ENCODE results near the gene TRAPPC3. TPM values are rescaled to one million over a fixed set of nuclear protein-coding genes. Genes with fewer than 3 reads are reported as not detected.
A peak's percentile ranks its signal among the peaks of the same experiment; 100 is the strongest.

TRAPPC3 gene
- total RNA-seq, 1 experiment from 2014 or later, result 86.6 TPM

- no TSS peak for BruUV-seq (replicated peaks)
- no peaks in the 10 kb centered on the region for H3K9me3 ChIP-seq (ENCODE audit: low read depth, low read length, poor library complexity, severe bottlenecking)
- no peaks in the 10 kb centered on the region for H3K27me3 ChIP-seq (replicated peaks; ENCODE audit: insufficient read depth, low read depth, low read length, poor library complexity)
- ChIA-PET POLR2A (ENCODE audit: low non-redundant PET) (no interaction called here), CTCF (interaction anchor here (0.6 kb wide), 1 partner anchor 37 kb away, joined by 4 read pairs; no protein-coding TSS in a partner anchor)
- no peak for DNase-seq (ENCODE audit: low spot score)
- intact Hi-C loops (cut with micrococcal nuclease; ENCODE audit: unreplicated experiment), result no loop called here
- no peaks in the 10 kb centered on the region for H3K36me3 ChIP-seq (ENCODE audit: insufficient read depth, low read length, poor library complexity, severe bottlenecking)
- TF ChIP-seq CTCF (conservative IDR thresholded peaks at IDR 0.05; ENCODE audit: low read depth, low read length), result no peak
- no peak for TF ChIP-seq EZH2 (IDR thresholded peaks at IDR 0.05; ENCODE audit: borderline replicate concordance, low read depth, low read length, poor library complexity, severe bottlenecking)
- peak overlapping the region; percentile 80 for H3K27ac ChIP-seq (ENCODE audit: low read depth, low read length, poor library complexity, severe bottlenecking)
- H3K4me1 ChIP-seq (ENCODE audit: insufficient read depth, low read length, poor library complexity, severe bottlenecking), result peaks cover 52% of the 10 kb centered on the region
- no peak overlapping the region for H3K4me3 ChIP-seq (ENCODE audit: low read depth, low read length, poor library complexity, severe bottlenecking)
Measured at GRCh38 chr1:36153476-36153875, 4.2 kb upstream of the TRAPPC3 start.

GRCh38 chr1:36151845-36152203, 2.5 kb upstream of the TRAPPC3 start:
- no peaks in the 10 kb centered on the region for H3K27me3 ChIP-seq (replicated peaks; ENCODE audit: insufficient read depth, low read depth, low read length, poor library complexity)
- DNase-seq (ENCODE audit: low spot score), result peak; percentile 84
- intact Hi-C loops (cut with micrococcal nuclease; ENCODE audit: unreplicated experiment), result loop anchor here (2.0 kb wide), 1 partner anchor 269 kb away; no protein-coding TSS in a partner anchor
- no peaks in the 10 kb centered on the region for H3K9me3 ChIP-seq (ENCODE audit: low read depth, low read length, poor library complexity, severe bottlenecking)
- H3K36me3 ChIP-seq (ENCODE audit: insufficient read depth, low read length, poor library complexity, severe bottlenecking), result no peaks in the 10 kb centered on the region
- no peak for TF ChIP-seq EZH2 (IDR thresholded peaks at IDR 0.05; ENCODE audit: borderline replicate concordance, low read depth, low read length, poor library complexity, severe bottlenecking)
- TF ChIP-seq CTCF (conservative IDR thresholded peaks at IDR 0.05; ENCODE audit: low read depth, low read length), result no peak
- peaks cover 40% of the 10 kb centered on the region for H3K4me1 ChIP-seq (ENCODE audit: insufficient read depth, low read length, poor library complexity, severe bottlenecking)
- peak overlapping the region; percentile 80 for H3K27ac ChIP-seq (ENCODE audit: low read depth, low read length, poor library complexity, severe bottlenecking)
- BruUV-seq (replicated peaks), result no TSS peak
- peak overlapping the region; percentile 18 for H3K4me3 ChIP-seq (ENCODE audit: low read depth, low read length, poor library complexity, severe bottlenecking)
- ChIA-PET CTCF (interaction anchor here (1.2 kb wide), 1 partner anchor 36 kb away, joined by 4 read pairs; no protein-coding TSS in a partner anchor), POLR2A (ENCODE audit: low non-redundant PET) (interaction anchor here (0.6 kb wide), 1 partner anchor 9 kb away, joined by 4 read pairs; no protein-coding TSS in a partner anchor)

- no peak for DNase-seq (ENCODE audit: low spot score)
- no TSS peak for BruUV-seq (replicated peaks)
- TF ChIP-seq CTCF (conservative IDR thresholded peaks at IDR 0.05; ENCODE audit: low read depth, low read length), result no peak
- no peak for TF ChIP-seq EZH2 (IDR thresholded peaks at IDR 0.05; ENCODE audit: borderline replicate concordance, low read depth, low read length, poor library complexity, severe bottlenecking)
- H3K4me3 ChIP-seq (ENCODE audit: low read depth, low read length, poor library complexity, severe bottlenecking), result peak overlapping the region; percentile 21
- no peaks in the 10 kb centered on the region for H3K9me3 ChIP-seq (ENCODE audit: low read depth, low read length, poor library complexity, severe bottlenecking)
- ChIA-PET POLR2A (ENCODE audit: low non-redundant PET) (interaction anchor here (0.6 kb wide), 1 partner anchor 10 kb away, joined by 4 read pairs; no protein-coding TSS in a partner anchor), CTCF (interaction anchor here (1.2 kb wide), 1 partner anchor 36 kb away, joined by 4 read pairs; no protein-coding TSS in a partner anchor)
- H3K36me3 ChIP-seq (ENCODE audit: insufficient read depth, low read length, poor library complexity, severe bottlenecking), result peaks cover 4% of the 10 kb centered on the region
- intact Hi-C loops (cut with micrococcal nuclease; ENCODE audit: unreplicated experiment), result loop anchor here (2.0 kb wide), 1 partner anchor 270 kb away; no protein-coding TSS in a partner anchor
- H3K4me1 ChIP-seq (ENCODE audit: insufficient read depth, low read length, poor library complexity, severe bottlenecking), result peaks cover 40% of the 10 kb centered on the region
- peak overlapping the region; percentile 80 for H3K27ac ChIP-seq (ENCODE audit: low read depth, low read length, poor library complexity, severe bottlenecking)
- H3K27me3 ChIP-seq (replicated peaks; ENCODE audit: insufficient read depth, low read depth, low read length, poor library complexity), result no peaks in the 10 kb centered on the region
Measured at GRCh38 chr1:36151134-36151844, 2.0 kb upstream of the TRAPPC3 start.
